ENCODE results near the gene HES7.

GRCh38 chr17:8160224-8160577 lies 36.3 kb upstream of the HES7 start:
- TF ChIP-seq, protein P1, sequence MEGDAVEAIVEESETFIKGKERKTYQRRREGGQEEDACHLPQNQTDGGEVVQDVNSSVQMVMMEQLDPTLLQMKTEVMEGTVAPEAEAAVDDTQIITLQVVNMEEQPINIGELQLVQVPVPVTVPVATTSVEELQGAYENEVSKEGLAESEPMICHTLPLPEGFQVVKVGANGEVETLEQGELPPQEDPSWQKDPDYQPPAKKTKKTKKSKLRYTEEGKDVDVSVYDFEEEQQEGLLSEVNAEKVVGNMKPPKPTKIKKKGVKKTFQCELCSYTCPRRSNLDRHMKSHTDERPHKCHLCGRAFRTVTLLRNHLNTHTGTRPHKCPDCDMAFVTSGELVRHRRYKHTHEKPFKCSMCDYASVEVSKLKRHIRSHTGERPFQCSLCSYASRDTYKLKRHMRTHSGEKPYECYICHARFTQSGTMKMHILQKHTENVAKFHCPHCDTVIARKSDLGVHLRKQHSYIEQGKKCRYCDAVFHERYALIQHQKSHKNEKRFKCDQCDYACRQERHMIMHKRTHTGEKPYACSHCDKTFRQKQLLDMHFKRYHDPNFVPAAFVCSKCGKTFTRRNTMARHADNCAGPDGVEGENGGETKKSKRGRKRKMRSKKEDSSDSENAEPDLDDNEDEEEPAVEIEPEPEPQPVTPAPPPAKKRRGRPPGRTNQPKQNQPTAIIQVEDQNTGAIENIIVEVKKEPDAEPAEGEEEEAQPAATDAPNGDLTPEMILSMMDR (IDR thresholded peaks at IDR 0.05; ENCODE audit: low read length) = no peak
- no peak for TF ChIP-seq EZH2 (optimal IDR thresholded peaks at IDR 0.05; ENCODE audit: low read depth, low read length)

Data from MM.1S (cell line).